BLaER1 treated with 17β-estradiol and CSF1 and Interleukin-3, amounts not matched to agents 10 nM and 100 nM (cell line): Measurements from ENCODE around the gene TCP11L1.
"Not testable (repeated sequence)": the region's sequence is repeated elsewhere in the genome, so short reads cannot be mapped to it uniquely, and the experiment has no call there.

Source experiments
- H3K27ac ChIP-seq, 11 experiments: shearing (Covaris generic); formaldehyde crosslinking; 2 replicates each; pipeline ENCODE4 v1.8.1; 2022
- H3K27me3 ChIP-seq, 11 experiments: shearing (Covaris generic); formaldehyde crosslinking; 2 replicates each; pipeline ENCODE4 v1.8.1; 2022
- H3K36me3 ChIP-seq, 11 experiments: shearing (Covaris generic); formaldehyde crosslinking; 2 replicates each; pipeline ENCODE4 v1.8.1; 2022
- H3K4me1 ChIP-seq, 10 experiments: shearing (Covaris generic); formaldehyde crosslinking; 2 replicates each; pipeline ENCODE4 v1.8.1; 2022
- H3K4me2 ChIP-seq, 11 experiments: shearing (Covaris generic); formaldehyde crosslinking; 2 replicates each; pipeline ENCODE4 v1.8.1; 2022
- H3K4me3 ChIP-seq, 10 experiments: shearing (Covaris generic); formaldehyde crosslinking; 2 replicates each; pipeline ENCODE4 v1.8.1; 2022
- H3K9ac ChIP-seq, 11 experiments: shearing (Covaris generic); formaldehyde crosslinking; 2 replicates each; pipeline ENCODE4 v1.8.1; 2022
- H3K9me3 ChIP-seq, 11 experiments: shearing (Covaris generic); formaldehyde crosslinking; replicated peaks in 1 of 11; 2 replicates each; pipeline ENCODE4 v1.8.1; 2022
- H4K20me1 ChIP-seq, 11 experiments: shearing (Covaris generic); formaldehyde crosslinking; 2 replicates each; pipeline ENCODE4 v1.8.1; 2022
- Cebpa-rat ChIP-seq, 11 experiments: shearing (Covaris generic); IDR thresholded peaks; 2 replicates each; pipeline ENCODE4 v1.8.1; 2022

TCP11L1 gene

GRCh38 chr11:33040862-33041453, 1.6 kb downstream of the TCP11L1 start:
- no peaks in the 10 kb centered on the region for H4K20me1 ChIP-seq
- peak overlapping the region; percentile 80 to 99 (median 87) for H3K4me2 ChIP-seq
- H3K4me3 ChIP-seq: peak overlapping the region in 8 of 10 experiments; percentile 83 to 94 (median 88); a peak in 16 of 20 replicates
- H3K9me3 ChIP-seq: peaks cover 12 to 20% (median 16%) of the 10 kb centered on the region in 11 experiments; a peak in 19 of 22 replicates
- H3K27me3 ChIP-seq: no peaks in the 10 kb centered on the region
- H3K4me1 ChIP-seq: peaks cover 13 to 39% (median 16%) of the 10 kb centered on the region in 10 experiments
- no peak for TF ChIP-seq Cebpa-rat (IDR thresholded peaks at IDR 0.05)
- H3K27ac ChIP-seq: peak overlapping the region in 3 of 11 experiments; percentile 94 to 96 (median 94); a peak in 2 of 22 replicates
- peaks cover 24 to 32% (median 27%) of the 10 kb centered on the region in 11 experiments for H3K36me3 ChIP-seq
- peak overlapping the region in 8 of 11 experiments; percentile 90 to 97 (median 95); a peak in 8 of 22 replicates for H3K9ac ChIP-seq

- Histone ChIP-seq H3K9me3 (peaks cover 12 to 22% (median 18%) of the 10 kb centered on the region in 11 experiments; a peak in 19 of 22 replicates), H4K20me1 (no peaks in the 10 kb centered on the region), H3K4me2 (no peak overlapping the region), H3K9ac (no peak overlapping the region), H3K4me3 (no peak overlapping the region), H3K4me1 (peaks cover 13 to 42% (median 19%) of the 10 kb centered on the region in 10 experiments), H3K27me3 (no peaks in the 10 kb centered on the region), H3K27ac (no peak overlapping the region), H3K36me3 (peaks cover 35 to 54% (median 48%) of the 10 kb centered on the region in 11 experiments)
- TF ChIP-seq Cebpa-rat (IDR thresholded peaks at IDR 0.05): no peak
These were observed 4.0 kb downstream of the TCP11L1 start for GRCh38 chr11:33043221-33043830.

GRCh38 chr11:33044285-33044756, 4.9 kb downstream of the TCP11L1 start:
- Histone ChIP-seq H3K4me3 (no peak overlapping the region), H3K27ac (no peak overlapping the region), H3K27me3 (no peaks in the 10 kb centered on the region), H4K20me1 (no peaks in the 10 kb centered on the region), H3K9me3 (peaks cover 12 to 22% (median 18%) of the 10 kb centered on the region in 11 experiments; a peak in 19 of 22 replicates), H3K9ac (no peak overlapping the region), H3K36me3 (peaks cover 35 to 59% (median 49%) of the 10 kb centered on the region in 11 experiments), H3K4me1 (peaks cover 13 to 48% (median 23%) of the 10 kb centered on the region in 10 experiments), H3K4me2 (no peak overlapping the region)
- no peak for TF ChIP-seq Cebpa-rat (IDR thresholded peaks at IDR 0.05)

- Histone ChIP-seq H3K27me3 (no peaks in the 10 kb centered on the region), H3K36me3 (peaks cover 35 to 59% (median 49%) of the 10 kb centered on the region in 11 experiments), H3K4me2 (no peak overlapping the region), H3K4me3 (no peak overlapping the region), H3K27ac (no peak overlapping the region), H3K9ac (no peak overlapping the region), H4K20me1 (no peaks in the 10 kb centered on the region), H3K4me1 (peaks cover 5 to 55% (median 16%) of the 10 kb centered on the region in 10 experiments), H3K9me3 (peaks cover 12 to 22% (median 18%) of the 10 kb centered on the region in 11 experiments; a peak in 19 of 22 replicates)
- no peak for TF ChIP-seq Cebpa-rat (IDR thresholded peaks at IDR 0.05)
These were observed 6.3 kb downstream of the TCP11L1 start for GRCh38 chr11:33045551-33046255.

GRCh38 chr11:33048701-33049100, 9.3 kb downstream of the TCP11L1 start:
- H3K4me3 ChIP-seq, H4K20me1 ChIP-seq, H3K27me3 ChIP-seq: not testable (repeated sequence)
- Histone ChIP-seq H3K9ac (peak overlapping the region in 1 of 11 experiments; percentile 29; a peak in 1 of 22 replicates), H3K36me3 (peaks cover 36 to 74% (median 51%) of the 10 kb centered on the region in 11 experiments), H3K9me3 (peaks cover 12 to 22% (median 18%) of the 10 kb centered on the region in 11 experiments; a peak in 19 of 22 replicates), H3K4me2 (peak overlapping the region in 5 of 11 experiments; percentile 37 to 67 (median 55); a peak in 9 of 22 replicates), H3K27ac (peak overlapping the region in 4 of 11 experiments; percentile 52 to 74 (median 58); a peak in 7 of 22 replicates), H3K4me1 (peaks cover 0 to 70% (median 16%) of the 10 kb centered on the region in 10 experiments; a peak in 14 of 20 replicates)
- 0 out of 22 replicates have a peak, but pooled peaks of 1 of the 11 experiments have one; percentile 16 for TF ChIP-seq Cebpa-rat (IDR thresholded peaks at IDR 0.05)

- Histone ChIP-seq H3K36me3 (peaks cover 29 to 71% (median 48%) of the 10 kb centered on the region in 11 experiments), H3K4me2 (peak overlapping the region in 4 of 11 experiments; percentile 42 to 67 (median 56); a peak in 6 of 22 replicates)
- H3K9ac ChIP-seq: not testable (repeated sequence)
These were observed 10.4 kb downstream of the TCP11L1 start for GRCh38 chr11:33049565-33050408.

GRCh38 chr11:33052231-33052630, 12.9 kb downstream of the TCP11L1 start:
- Histone ChIP-seq H3K9me3 (no peaks in the 10 kb centered on the region), H4K20me1 (no peaks in the 10 kb centered on the region; a peak in 2 of 22 replicates), H3K27ac (peak overlapping the region in 6 of 11 experiments; percentile 18 to 86 (median 68); a peak in 9 of 22 replicates), H3K27me3 (no peaks in the 10 kb centered on the region), H3K36me3 (peaks cover 32 to 65% (median 41%) of the 10 kb centered on the region in 11 experiments; a peak in 21 of 22 replicates), H3K4me1 (peaks cover 0 to 71% (median 16%) of the 10 kb centered on the region in 10 experiments; a peak in 14 of 20 replicates), H3K4me2 (peak overlapping the region in 6 of 11 experiments; percentile 8 to 91 (median 70); a peak in 12 of 22 replicates), H3K9ac (peak overlapping the region in 4 of 11 experiments; percentile 30 to 77 (median 54); a peak in 7 of 22 replicates), H3K4me3 (peak overlapping the region in 1 of 10 experiments; percentile 26; a peak in 1 of 20 replicates)
- no peak for TF ChIP-seq Cebpa-rat (IDR thresholded peaks at IDR 0.05)

More at GRCh38 chr11:33049565-33050408, 10.4 kb downstream of the TCP11L1 start:
- peak overlapping the region in 4 of 11 experiments; percentile 52 to 74 (median 58); a peak in 6 of 22 replicates for H3K27ac ChIP-seq
- not testable (repeated sequence) for H4K20me1 ChIP-seq, H3K27me3 ChIP-seq, H3K4me3 ChIP-seq
- H3K9me3 ChIP-seq: peaks cover 8 to 16% (median 14%) of the 10 kb centered on the region in 11 experiments; a peak in 19 of 22 replicates
- H3K4me1 ChIP-seq: peaks cover 0 to 77% (median 16%) of the 10 kb centered on the region in 10 experiments; a peak in 14 of 20 replicates
